Measurements from ENCODE around the gene DHFR. TPM values are rescaled to one million over a fixed set of nuclear protein-coding genes. Genes with fewer than 3 reads are reported as not detected.
"Not testable (repeated sequence)": the region's sequence is repeated elsewhere in the genome, so short reads cannot be mapped to it uniquely, and the experiment has no call there.

Gene DHFR
- total RNA-seq, result 21.6 TPM

DNA sequence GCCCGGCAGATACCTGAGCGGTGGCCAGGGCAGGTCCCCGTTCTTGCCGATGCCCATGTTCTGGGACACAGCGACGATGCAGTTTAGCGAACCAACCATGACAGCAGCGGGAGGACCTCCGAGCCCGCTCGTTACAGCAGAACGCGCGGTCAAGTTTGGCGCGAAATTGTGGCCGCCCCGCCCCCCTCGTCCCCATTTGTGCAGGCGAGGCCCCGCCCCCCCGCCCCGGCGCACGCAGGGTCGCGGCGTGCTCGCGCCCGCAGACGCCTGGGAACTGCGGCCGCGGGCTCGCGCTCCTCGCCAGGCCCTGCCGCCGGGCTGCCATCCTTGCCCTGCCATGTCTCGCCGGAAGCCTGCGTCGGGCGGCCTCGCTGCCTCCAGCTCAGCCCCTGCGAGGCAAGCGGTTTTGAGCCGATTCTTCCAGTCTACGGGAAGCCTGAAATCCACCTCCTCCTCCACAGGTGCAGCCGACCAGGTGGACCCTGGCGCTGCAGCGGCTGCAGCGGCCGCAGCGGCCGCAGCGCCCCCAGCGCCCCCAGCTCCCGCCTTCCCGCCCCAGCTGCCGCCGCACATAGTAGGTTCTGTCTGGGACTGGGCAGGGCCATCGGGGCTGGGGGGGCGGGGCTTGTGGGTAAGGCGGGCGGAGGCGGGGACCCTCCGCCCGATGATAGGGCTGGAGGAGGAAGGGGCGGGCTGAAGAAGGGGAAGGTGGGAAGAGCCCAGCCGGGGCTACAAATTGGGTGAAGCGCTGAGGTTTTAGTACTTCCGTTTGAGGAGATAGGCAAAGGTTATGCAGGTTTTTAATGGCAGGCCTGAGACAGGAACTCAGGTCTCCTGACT is at the start of gene DHFR, which contains the start of gene MSH3:
Gene DHFR, minus strand, starts transcription at position 593 of the 840 bp plus-strand sequence. Its CDS starts 494 bp downstream, at position 99.
Gene MSH3, plus strand, starts transcription at position 262 of the 840 bp plus-strand sequence. Its CDS starts 76 bp downstream, at position 338.
- peak; percentile 89 for DNase-seq (ENCODE audit: low spot score)

DNA sequence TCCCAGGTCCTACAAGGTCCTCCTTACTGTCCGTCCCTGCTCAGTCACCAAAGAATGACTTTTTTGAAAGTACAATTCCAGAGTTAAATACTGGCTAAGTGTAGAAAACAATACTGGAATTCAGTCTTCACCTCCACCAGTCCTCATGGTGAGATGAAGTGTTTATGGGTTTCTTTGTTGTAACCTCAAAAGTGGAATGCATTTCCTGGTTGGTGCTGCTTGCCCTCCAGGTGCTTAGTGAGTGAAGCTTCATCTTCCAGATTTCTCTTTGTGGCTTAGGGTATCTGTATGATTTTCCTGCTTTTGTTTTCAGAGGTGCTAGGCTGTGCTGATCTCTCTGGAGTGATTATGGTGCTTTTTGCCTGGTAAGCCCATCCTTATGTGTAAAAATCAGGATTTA is 49.4 kb upstream of the DHFR start:
- no peak for DNase-seq (ENCODE audit: low spot score)

DNA sequence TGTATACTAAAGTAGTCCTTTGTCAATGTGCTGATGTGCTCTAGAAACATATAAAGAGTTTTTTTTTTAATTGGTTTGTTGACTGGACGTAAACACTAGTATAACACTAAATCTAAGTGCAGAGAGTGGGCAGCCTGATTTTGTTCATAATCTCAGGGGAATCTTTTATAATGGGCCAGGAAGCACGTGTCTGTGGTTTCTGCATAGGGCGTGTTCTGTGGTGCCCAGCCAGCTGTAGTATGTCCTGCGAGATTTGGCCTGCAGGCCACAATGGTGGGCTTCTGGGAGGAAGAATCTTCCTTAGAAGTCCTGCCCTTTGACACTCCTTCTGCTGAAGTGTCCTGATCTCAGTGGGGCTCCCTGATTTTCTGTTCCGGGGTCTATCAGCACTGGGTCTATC is 49.0 kb upstream of the DHFR start:
- DNase-seq (ENCODE audit: low spot score), result no peak

DNA sequence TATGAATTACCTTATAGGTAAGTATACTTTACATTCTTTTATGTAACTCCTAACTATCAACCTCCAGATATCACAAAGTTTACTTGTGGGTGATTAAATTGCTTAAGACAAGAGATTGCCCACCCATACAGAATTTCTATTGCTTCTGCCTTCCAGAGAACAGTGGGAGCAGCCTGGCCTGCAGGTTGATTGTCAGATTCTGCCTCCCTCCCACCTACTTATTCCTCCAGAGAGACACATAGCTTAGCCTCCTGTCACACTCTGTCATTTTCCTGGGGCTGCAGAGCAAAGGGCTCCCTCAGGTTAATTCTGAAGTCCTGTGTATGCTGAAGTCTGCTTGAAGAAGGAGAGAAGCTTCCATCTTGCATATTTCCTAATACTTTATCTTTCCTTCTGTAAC is 48.5 kb upstream of the DHFR start:
- no peak for DNase-seq (ENCODE audit: low spot score)

DNA sequence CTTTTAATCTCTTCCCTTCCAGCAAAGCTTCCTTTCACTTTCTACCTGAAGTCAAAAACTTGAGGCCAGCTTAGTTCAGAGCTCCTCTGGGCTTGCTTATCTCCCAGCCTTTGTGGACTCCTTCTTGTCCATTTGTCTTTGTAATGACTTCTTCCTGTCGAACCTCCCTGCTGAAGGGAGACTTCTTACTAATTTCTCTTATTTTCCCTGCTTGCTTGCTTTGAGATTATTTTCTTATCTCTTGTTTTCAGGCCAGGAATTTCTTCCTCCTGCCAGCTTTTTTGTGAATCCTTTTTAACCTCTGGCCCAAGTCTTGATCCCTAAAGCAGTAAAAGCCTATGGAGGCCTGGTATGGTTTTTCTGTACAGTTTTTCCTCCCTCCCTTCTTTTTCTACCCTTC is 46.8 kb upstream of the DHFR start:
- DNase-seq (ENCODE audit: low spot score), result no peak

DNA sequence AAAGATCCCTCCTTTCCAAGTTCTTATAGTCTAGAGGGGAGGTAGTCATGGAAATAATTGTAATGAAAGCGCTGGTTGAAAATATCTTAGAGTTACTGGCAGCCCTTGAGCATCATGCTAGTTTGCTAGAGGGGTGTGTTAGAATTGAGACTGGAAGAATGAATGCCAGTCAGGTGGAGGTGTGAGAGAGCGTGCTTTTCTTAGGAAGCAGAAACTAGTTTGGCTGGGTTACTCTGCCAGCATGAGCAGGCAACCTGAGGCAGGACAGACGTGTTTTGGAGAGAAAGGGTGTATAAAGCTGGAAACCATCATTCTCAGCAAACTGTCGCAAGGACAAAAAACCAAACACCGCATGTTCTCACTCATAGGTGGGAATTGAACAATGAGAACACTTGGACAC is 43.6 kb upstream of the DHFR start:
- no peak for DNase-seq (ENCODE audit: low spot score)

DNA sequence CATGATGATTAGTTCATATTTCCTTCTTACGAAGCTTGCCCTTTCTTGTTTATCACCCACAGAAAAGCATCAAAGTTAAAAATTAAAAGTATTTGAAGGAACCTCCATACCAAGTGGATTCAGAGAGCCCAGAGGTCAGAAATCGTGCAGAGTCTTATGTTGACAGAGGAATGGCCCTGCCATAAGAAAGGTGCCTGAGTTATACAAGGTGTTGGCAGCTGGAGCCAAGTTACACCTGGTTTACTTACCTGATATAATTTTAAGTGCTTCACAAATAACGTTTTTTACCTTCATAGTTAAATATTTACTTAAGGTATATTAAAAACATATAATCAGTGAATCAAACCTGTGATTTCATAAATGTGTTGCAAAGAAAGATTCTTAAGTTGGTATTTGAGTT is 42.3 kb upstream of the DHFR start:
- DNase-seq (ENCODE audit: low spot score), result no peak

DNA sequence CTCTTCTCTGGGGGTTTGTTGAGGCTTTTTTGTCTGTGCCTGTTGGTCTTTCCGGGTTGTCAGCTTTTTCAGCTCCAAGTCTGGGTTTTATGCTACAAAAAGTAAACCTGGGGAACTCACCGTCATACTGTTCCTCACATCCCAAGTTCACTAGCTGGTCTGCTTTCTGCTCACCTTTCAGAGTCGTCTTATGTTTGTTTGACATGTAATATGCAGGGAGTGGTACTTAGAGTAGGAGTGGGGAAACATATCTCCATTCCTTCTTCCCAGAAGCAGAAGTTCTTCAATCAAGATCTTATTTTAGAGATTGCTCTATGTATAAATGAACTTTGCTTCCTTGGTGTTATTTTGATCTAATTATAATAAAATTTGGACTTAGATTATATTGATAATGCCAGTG is 41.7 kb upstream of the DHFR start:
- DNase-seq (ENCODE audit: low spot score), result no peak

DNA sequence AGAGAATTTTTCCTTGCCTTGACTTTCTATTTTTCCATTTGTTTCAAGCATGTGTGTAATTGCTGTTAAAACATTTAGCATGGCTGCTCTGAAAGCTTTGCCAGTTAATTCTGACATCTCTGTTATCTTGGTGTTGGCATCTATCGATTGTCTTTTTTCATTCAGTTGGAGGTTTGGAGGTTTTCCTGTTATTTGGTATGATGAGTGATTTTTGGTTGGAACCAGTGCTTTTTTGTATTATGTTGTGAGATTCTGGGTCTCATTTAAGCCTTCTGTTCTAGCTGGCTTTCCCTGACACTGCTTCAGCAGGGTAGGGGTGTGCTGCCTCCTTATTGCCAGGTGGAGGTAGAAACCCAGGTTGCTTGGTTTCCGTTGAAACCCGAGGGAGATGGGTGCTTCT is 40.9 kb upstream of the DHFR start:
- no peak for DNase-seq (ENCODE audit: low spot score)

DNA sequence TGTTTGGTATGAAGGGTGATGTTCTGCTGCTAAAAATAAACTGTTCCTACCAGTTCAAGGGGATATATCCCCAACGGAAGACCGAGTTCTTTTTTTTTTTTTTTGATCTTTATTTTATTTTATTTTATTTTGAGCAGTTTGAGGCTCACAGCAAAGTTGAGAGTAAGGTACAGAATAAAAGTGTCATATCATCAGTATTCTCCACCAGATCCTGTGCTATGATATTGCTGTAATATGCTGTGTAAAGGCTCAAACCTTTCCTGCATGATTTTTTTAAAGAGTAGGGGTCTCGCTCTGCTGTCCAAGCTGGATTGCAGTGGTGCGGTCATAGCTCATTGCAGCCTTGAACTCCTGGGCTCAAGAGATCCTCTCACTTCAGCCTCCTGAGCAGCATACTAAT is 34.8 kb upstream of the DHFR start:
- DNase-seq (ENCODE audit: low spot score), result no peak

DNA sequence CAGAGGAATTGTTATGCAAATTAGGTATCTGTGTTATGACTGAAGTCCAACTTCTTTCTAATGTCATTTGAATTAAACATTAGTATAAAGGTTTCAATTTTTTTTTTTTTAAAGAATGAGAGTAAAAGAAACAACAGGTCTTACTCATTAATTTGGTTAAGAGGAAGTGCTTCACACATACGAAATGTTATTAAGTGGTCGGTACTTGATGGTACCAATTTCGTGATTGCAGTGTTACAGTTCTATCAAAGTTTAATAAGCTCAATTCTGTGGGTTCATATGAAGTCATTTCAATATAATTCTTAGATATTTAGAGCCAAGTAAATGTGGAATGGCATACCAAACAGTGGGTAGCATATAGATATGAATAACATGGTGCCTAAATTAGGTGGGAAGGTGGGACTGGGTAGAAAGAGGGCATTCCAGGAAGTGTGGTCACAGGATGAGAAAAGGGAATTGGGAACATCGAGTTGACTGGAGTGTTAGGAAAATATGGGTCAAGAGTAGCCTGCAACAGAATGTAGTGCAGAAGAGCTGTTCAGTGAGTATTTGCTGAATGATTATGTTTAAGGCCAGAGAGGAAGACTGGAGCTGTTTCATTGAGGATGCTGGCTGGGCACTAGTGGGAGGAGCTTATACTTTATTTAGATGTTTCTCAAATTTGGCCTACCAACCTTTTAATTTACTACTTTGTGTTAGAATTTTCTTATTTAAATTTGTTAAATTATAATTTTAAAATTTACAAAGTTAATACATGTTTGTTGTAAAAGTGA is 34.1 kb upstream of the DHFR start:
- DNase-seq (ENCODE audit: low spot score), result no peak

DNA sequence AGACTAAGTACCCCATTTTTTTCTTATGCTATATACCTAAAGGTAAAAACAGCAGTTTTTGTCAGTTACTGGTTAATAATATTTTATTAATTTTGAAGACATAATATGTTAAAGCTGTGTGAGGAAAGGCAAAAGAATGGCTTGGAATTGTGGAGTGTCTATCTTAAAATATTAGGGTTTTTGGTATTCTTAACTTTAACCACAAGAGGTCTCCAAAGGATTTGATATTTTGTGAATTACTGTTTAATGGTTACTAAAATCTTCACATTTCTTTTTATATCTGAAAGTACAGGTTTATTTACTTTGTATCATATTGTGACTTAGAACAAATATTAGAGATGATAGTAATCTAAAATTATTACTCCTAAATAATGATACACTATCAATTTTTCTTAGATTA is 32.0 kb upstream of the DHFR start:
- DNase-seq (ENCODE audit: low spot score), result no peak

DNA sequence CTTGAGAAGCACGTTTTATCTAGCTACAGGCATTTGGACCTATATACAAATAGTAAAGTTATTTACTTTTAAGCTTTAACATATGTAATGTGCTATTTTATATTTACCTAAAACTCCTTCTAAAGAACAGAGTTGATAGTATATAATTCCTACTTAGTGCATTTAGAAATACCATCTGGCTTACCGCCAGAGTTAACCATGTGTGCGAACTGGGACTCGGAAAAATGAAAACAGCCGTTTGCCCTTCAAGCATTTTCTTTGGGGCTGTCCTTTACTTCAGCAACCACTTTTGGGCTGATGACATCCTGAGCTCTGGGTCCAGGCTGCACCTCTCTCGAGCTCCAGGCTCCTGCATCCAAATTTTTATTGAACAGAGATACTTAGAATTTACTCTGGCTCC is 21.9 kb upstream of the DHFR start:
- no peak for DNase-seq (ENCODE audit: low spot score)

DNA sequence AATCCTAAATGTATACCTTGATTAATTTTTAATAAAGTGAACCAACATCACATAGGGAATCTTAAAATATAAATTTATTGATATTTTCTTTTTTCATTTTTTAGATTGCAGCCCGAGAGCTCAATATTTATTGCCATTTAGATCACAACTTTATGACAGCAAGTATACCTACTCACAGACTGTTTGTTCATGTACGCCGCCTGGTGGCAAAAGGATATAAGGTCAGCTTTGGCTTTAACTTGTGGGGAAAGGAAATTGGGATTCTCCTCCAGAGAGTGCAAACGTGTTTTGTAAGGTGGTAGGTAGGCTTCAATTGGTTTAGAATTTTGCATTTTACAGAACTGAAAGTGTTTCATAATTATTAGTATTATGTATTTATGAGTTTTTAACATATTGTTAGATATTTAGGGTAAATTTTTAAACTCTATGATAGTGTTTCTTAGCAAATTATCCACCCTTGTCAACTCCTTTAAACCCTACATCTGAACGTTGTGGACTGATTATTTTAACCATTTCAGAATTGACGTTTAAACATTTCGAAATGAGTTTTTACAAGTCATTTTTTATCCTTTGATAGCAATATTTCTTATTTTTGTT is 17.5 kb upstream of the DHFR start:
- DNase-seq (ENCODE audit: low spot score), result peak; percentile 75

DNA sequence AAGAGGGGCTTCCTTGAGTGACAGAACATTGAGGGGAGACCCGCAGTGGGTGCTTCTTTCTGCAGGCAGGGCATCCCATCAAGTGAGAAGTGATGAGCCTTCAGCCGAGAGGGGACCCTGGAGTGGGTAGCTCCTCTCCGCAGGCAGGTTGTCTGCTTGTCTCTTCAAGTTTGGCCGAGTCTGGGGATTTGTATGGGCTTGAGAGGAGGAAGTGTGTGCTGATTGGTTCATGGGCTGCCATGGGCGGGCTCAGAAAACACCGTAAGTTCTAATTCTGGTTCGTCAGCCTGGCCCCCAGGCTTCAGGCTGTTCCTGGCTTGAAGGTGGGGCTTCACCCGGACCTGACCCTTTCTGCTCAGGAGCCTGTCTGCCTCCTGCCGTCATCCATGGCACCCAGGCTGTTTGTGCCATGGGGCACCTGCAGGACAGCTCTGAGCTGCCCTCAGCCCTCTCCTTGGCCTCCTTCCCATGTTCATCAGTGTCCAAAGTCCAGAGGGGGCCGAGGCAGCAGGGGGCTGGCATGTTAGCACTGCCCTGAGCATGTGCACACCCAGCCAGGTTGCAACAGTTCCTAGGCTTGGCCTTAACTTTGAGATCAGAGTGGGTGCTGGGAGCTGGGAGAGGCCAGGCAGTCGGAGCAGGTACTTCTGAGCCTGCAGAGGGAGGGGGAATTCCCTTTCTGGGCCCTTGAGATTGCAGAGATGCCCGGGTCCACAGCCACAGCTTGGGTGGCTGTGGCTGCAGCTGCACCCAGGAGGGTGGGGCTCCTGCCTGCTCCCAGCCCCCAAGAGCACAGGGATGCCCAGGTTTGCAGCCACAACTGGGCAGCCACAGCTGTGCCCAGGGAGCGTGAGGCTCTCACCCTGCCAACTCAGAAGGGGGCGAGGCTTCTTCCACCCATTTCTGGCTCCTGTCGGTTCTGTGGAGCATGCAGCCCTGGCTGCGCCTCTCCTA is 13.5 kb upstream of the DHFR start:
- no peak for DNase-seq (ENCODE audit: low spot score)

DNA sequence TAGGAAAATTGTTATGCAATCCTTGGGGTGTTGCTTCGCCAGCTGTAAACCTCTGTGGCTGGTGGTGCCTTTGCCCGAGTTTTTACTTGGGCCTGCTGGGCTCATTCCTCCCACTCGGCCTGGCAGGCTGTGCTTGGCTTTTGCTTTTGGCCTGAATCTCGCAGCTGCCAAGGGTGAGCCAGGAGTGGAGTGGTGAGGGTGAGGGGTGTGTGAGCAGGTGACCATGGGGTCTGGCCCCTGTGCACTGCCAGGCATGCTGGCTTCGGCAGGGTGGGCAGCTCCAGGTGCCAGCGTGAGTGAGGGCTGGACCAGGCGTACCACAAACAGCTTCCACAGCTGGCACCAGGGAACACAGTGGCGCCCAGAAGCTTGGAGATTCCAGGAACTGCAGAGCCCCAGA is 12.6 kb upstream of the DHFR start:
- DNase-seq (ENCODE audit: low spot score), result no peak

DNA sequence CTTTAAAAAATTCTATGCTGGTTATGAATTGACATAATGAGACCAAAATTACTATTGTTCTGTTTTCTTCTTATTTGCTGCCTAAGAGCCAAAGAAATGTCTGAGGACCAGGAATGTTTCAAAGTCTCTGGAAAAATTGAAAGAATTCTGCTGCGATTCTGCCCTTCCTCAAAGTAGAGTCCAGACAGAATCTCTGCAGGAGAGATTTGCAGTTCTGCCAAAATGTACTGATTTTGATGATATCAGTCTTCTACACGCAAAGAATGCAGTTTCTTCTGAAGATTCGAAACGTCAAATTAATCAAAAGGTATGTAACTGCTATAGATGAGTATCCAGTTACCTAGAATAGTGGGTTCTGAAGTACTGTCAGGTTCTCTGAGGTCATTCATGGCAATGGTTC is 10.3 kb upstream of the DHFR start:
- DNase-seq (ENCODE audit: low spot score), result no peak

DNA sequence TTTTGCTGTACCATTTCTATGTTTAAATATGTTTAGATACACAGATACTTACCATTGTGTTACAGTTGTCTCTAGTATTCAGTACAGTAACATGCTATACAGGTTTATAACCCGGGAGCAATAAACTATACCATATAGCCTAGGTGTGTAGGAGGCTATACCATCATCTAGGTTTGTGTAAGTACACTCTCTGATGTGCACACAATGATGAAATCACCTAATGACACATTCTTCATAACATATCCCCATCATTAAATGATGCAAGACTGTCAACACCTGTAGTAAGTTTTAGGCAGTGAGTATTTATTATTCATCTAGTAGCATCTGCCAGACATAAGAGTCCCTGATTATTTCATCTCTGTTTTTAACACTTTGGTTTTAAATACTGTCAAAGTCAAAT is 7.3 kb upstream of the DHFR start:
- no peak for DNase-seq (ENCODE audit: low spot score)

DNA sequence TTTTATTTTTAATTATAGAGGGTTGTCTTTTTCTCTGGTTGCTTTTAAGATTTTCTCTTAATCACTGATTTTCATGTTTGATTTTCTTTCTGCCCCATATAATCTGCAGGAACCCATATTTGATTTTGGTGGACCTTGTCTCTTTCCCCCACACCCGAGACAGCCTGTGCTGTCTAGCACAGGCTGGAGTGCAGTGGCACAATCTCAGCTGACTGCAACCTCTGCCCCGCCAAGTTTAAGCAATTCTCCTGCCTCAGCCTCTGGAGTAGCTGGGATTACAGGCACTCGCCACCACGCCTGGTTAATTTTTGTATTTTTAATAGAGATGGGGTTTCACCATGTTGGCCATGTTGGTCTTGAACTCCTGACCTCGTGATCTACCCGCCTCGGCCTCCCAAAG is 5.9 kb upstream of the DHFR start:
- DNase-seq (ENCODE audit: low spot score), result not testable (repeated sequence)

DNA sequence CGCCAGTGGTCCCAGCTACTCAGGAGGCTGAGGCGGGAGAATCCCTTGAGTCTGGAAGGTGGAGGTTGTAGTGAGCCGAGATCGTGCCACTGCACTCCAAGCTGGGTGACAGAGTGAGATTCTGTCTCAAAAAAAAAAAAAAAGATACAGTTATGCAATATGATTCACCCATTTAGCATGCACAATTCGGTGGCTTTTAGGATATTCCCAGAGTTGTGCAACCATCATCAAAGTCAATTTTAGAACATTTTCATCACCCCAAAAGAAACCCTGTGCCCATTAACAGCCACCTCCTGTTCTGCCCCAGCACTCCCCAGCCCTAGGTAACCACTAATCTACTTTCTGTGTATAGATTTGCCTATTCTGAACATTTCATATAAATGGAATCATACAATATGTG is 4.3 kb upstream of the DHFR start:
- no peak for DNase-seq (ENCODE audit: low spot score)

DNA sequence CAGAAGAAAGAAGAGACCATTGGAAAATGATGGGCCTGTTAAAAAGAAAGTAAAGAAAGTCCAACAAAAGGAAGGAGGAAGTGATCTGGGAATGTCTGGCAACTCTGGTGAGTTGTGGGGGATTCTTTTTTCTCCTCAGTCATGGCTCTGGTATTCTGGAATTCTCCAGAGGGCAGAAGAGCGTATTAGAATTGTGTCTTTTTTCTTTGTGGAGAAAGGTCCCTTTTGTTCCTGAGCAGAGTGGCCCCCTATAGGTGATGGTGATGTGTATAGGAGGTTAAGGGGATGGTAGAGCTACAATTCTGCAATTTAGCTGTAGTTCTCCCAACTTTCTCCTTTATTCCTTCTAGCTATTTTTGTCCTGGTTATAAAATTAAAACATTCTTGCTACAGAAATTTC is 1.6 kb upstream of the DHFR start:
- DNase-seq (ENCODE audit: low spot score), result no peak

Data from ureter (tissue), 1 donor.